ENCODE measurements around the gene TMEM132C.

The TMEM132C gene

GRCh38 chr12:128619263-128619662 lies 352.3 kb downstream of the TMEM132C start:
- DNase-seq: no peak

- no peak for DNase-seq
Measured at GRCh38 chr12:128621304-128621703, 354.3 kb downstream of the TMEM132C start.

- DNase-seq: no peak
Measured at GRCh38 chr12:128623748-128624147, 356.8 kb downstream of the TMEM132C start.

GRCh38 chr12:128626808-128627320 lies 359.9 kb downstream of the TMEM132C start:
- no peak for DNase-seq

- no peak for DNase-seq
Measured at GRCh38 chr12:128627659-128628058, 360.7 kb downstream of the TMEM132C start.

GRCh38 chr12:128629979-128630378 lies 363.0 kb downstream of the TMEM132C start:
- DNase-seq: no peak

GRCh38 chr12:128637642-128638606 lies 371.0 kb downstream of the TMEM132C start:
- no peak for DNase-seq

GRCh38 chr12:128639089-128639488 lies 372.1 kb downstream of the TMEM132C start:
- no peak for DNase-seq

GRCh38 chr12:128643155-128643554 lies 376.2 kb downstream of the TMEM132C start:
- no peak for DNase-seq

GRCh38 chr12:128644664-128645296 lies 377.8 kb downstream of the TMEM132C start:
- peak; percentile 67 for DNase-seq

GRCh38 chr12:128649902-128650301 lies 382.9 kb downstream of the TMEM132C start:
- no peak for DNase-seq

- no peak for DNase-seq
Measured at GRCh38 chr12:128652136-128652751, 385.3 kb downstream of the TMEM132C start.

- no peak for DNase-seq
Measured at GRCh38 chr12:128654468-128654867, 387.5 kb downstream of the TMEM132C start.

GRCh38 chr12:128657378-128657777 lies 390.4 kb downstream of the TMEM132C start:
- DNase-seq: no peak

- DNase-seq: no peak
Measured at GRCh38 chr12:128660532-128661225, 393.7 kb downstream of the TMEM132C start.

- DNase-seq: no peak
Measured at GRCh38 chr12:128661226-128661569, 394.2 kb downstream of the TMEM132C start.

- no peak for DNase-seq
Measured at GRCh38 chr12:128662101-128662500, 395.1 kb downstream of the TMEM132C start.

GRCh38 chr12:128664501-128664900 lies 397.5 kb downstream of the TMEM132C start:
- no peak for DNase-seq

GRCh38 chr12:128667193-128667592 lies 400.2 kb downstream of the TMEM132C start:
- DNase-seq: no peak

- DNase-seq: no peak
Measured at GRCh38 chr12:128671528-128672042, 404.6 kb downstream of the TMEM132C start.

- no peak for DNase-seq
Measured at GRCh38 chr12:128672428-128672827, 405.5 kb downstream of the TMEM132C start.

GRCh38 chr12:128672893-128673292 lies 405.9 kb downstream of the TMEM132C start:
- no peak for DNase-seq

- DNase-seq: no peak
Measured at GRCh38 chr12:128675576-128675975, 408.6 kb downstream of the TMEM132C start.

Data from stimulated activated CD8-positive, alpha-beta memory T cell treated with anti-CD3 and anti-CD28 coated beads, Interleukin-4, amount 100 ng/mL, for 48 hours (primary cell).